ENCODE data around the gene CHAF1B.

Gene CHAF1B

GRCh38 chr21:36463204-36463603 is 78.0 kb downstream of the CHAF1B start (continued):
- TF ChIP-seq ZBTB49 (tag by site-specific recombination; IDR thresholded peaks at IDR 0.05; ENCODE audit: low read depth) (no peak), KLF16 (tag by site-specific recombination; IDR thresholded peaks at IDR 0.05) (no peak)

GRCh38 chr21:36463991-36464390 is 78.8 kb downstream of the CHAF1B start:
- no peak overlapping the region for H3K4me3 ChIP-seq (ENCODE audit: low read depth, low read length)
- ChIA-PET POLR2A (no interaction called here), CTCF (no interaction called here)
- TF ChIP-seq KLF8 (tag by site-specific recombination; IDR thresholded peaks at IDR 0.05): no peak
- no peak overlapping the region for H3K27ac ChIP-seq (ENCODE audit: extremely low read depth, low read depth, low read length)
- no peaks in the 10 kb centered on the region for H3K36me3 ChIP-seq (ENCODE audit: control insufficient read depth in 2 of 2, insufficient read depth in 1 of 2, low read length in 2 of 2)
- peaks cover 7% of the 10 kb centered on the region for H3K4me1 ChIP-seq (ENCODE audit: control insufficient read depth, insufficient read depth, low read length)
- no peaks in the 10 kb centered on the region for H3K9me3 ChIP-seq (ENCODE audit: control insufficient read depth, insufficient read depth, low read depth, low read length)

- ChIA-PET CTCF (interaction anchor here (1.8 kb wide), 1 partner anchor 43 kb away, joined by 4 read pairs; no protein-coding TSS in a partner anchor), POLR2A (no interaction called here)
- Histone ChIP-seq H3K36me3 (ENCODE audit: control insufficient read depth in 2 of 2, insufficient read depth in 1 of 2, low read length in 2 of 2) (no peaks in the 10 kb centered on the region), H3K27ac (ENCODE audit: extremely low read depth, low read depth, low read length) (no peak overlapping the region), H3K4me3 (ENCODE audit: low read depth, low read length) (no peak overlapping the region), H3K9me3 (ENCODE audit: control insufficient read depth, insufficient read depth, low read depth, low read length) (no peaks in the 10 kb centered on the region), H3K4me1 (ENCODE audit: control insufficient read depth, insufficient read depth, low read length) (peaks cover 6% of the 10 kb centered on the region)
- peak; percentile 73 for TF ChIP-seq ZFP69B (tag by site-specific recombination; IDR thresholded peaks at IDR 0.05)
- TF ChIP-seq ZNF692 (tag by site-specific recombination; IDR thresholded peaks at IDR 0.05): peak; percentile 91
- no peak for TF ChIP-seq ZNF654 (tag by site-specific recombination; IDR thresholded peaks at IDR 0.05; ENCODE audit: low read depth)
These were observed 79.4 kb downstream of the CHAF1B start for GRCh38 chr21:36464590-36464989.

GRCh38 chr21:36465478-36465877 is 80.3 kb downstream of the CHAF1B start:
- Histone ChIP-seq H3K36me3 (ENCODE audit: control insufficient read depth in 2 of 2, insufficient read depth in 1 of 2, low read length in 2 of 2) (no peaks in the 10 kb centered on the region), H3K27ac (ENCODE audit: extremely low read depth, low read depth, low read length) (no peak overlapping the region), H3K4me1 (ENCODE audit: control insufficient read depth, insufficient read depth, low read length) (no peaks in the 10 kb centered on the region; the same call in 1 of the 2 replicates), H3K9me3 (ENCODE audit: control insufficient read depth, insufficient read depth, low read depth, low read length) (no peaks in the 10 kb centered on the region), H3K4me3 (ENCODE audit: low read depth, low read length) (no peak overlapping the region)
- POLR2A ChIA-PET: no interaction called here
- CTCF ChIA-PET: interaction anchor here (1.8 kb wide), 1 partner anchor 43 kb away, joined by 4 read pairs; no protein-coding TSS in a partner anchor
- TF ChIP-seq ZIC2 (tag by site-specific recombination; IDR thresholded peaks at IDR 0.05) (0 out of 2 replicates have a peak, but pooled peaks have one; percentile 18), ZNF639 (tag by site-specific recombination; IDR thresholded peaks at IDR 0.05) (no peak), ZNF211 (tag by site-specific recombination; IDR thresholded peaks at IDR 0.05; ENCODE audit: low read depth) (no peak)

- ChIA-PET POLR2A (no interaction called here), CTCF (interaction anchor here (1.8 kb wide), 1 partner anchor 44 kb away, joined by 4 read pairs; no protein-coding TSS in a partner anchor)
- Histone ChIP-seq H3K4me1 (ENCODE audit: control insufficient read depth, insufficient read depth, low read length) (peaks cover 3% of the 10 kb centered on the region), H3K36me3 (ENCODE audit: control insufficient read depth in 2 of 2, insufficient read depth in 1 of 2, low read length in 2 of 2) (no peaks in the 10 kb centered on the region), H3K9me3 (ENCODE audit: control insufficient read depth, insufficient read depth, low read depth, low read length) (no peaks in the 10 kb centered on the region), H3K27ac (ENCODE audit: extremely low read depth, low read depth, low read length) (no peak overlapping the region), H3K4me3 (ENCODE audit: low read depth, low read length) (no peak overlapping the region)
- TF ChIP-seq ZNF433 (tag by site-specific recombination; IDR thresholded peaks at IDR 0.05; ENCODE audit: low read depth) (no peak), ZNF776 (tag by site-specific recombination; IDR thresholded peaks at IDR 0.05; ENCODE audit: borderline replicate concordance) (no peak), ZNF211 (tag by site-specific recombination; IDR thresholded peaks at IDR 0.05; ENCODE audit: low read depth) (no peak), ZNF518A (tag by site-specific recombination; conservative IDR thresholded peaks at IDR 0.05; ENCODE audit: low read depth) (no peak), ZNF398 (tag by site-specific recombination; IDR thresholded peaks at IDR 0.05) (no peak)
These were observed 80.9 kb downstream of the CHAF1B start for GRCh38 chr21:36466061-36466511.
